Endothelial cell of hepatic sinusoid (primary cell): ENCODE data around the gene VPS41.

Experiments used
- in situ Hi-C: cut with HindIII; loops from 2 replicates; pipeline ENCODE4 v1.10.0; 2017; ENCODE audit warnings: low sequenced_read_pairs

Gene VPS41

DNA sequence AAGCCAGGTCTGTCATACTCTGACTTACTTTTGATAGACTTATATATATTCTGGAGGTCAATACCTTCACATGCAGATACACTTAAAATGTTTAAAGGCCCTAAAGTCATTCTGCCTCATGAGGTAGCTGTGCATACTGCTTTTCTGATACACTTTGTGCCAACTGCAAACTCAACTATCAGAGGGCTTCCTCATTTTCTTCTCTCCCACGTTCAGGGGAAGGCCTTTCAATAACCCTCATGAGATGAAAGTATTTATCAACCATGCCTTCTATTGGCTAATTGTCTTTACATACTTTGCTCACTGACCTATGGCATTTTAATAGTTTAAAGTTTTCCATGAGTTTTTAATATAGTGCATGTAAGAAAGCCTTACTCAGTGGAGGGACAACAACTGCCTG is 165.1 kb downstream of the VPS41 start:
- in situ Hi-C loops = no loop called here

- in situ Hi-C loops = no loop called here
These were observed 168.9 kb downstream of the VPS41 start for GRCh38 chr7:38740041-38740440.

- in situ Hi-C loops = no loop called here
These were observed 172.9 kb downstream of the VPS41 start for GRCh38 chr7:38736138-38736537.

- in situ Hi-C loops = no loop called here
These were observed 177.8 kb downstream of the VPS41 start for GRCh38 chr7:38731215-38731614.

- in situ Hi-C loops = no loop called here
These were observed 180.8 kb downstream of the VPS41 start for GRCh38 chr7:38728145-38728544.

- in situ Hi-C loops = no loop called here
These were observed 181.6 kb downstream of the VPS41 start for GRCh38 chr7:38727184-38727940.

GRCh38 chr7:38723327-38723726 is 185.7 kb downstream of the VPS41 start:
- in situ Hi-C loops = no loop called here

DNA sequence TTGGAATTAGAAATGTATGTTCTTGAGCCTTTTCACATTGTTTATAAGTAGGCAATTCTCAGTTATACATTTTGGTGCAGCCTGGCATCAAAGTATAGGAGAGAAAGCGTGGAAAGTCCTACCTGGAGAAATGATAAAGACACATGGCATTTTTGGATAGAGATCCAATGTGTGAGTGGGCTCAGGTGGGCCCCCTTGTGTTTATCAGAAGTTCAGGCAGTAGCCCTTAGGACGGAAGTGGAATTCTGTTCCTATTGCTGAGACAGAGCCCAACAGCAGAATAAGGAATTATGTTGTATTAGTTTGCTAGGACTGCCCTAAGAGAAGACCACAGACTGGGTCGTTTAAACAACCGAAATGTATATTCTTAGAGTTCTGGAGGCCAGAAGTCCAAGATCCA is 192.6 kb downstream of the VPS41 start:
- in situ Hi-C loops = no loop called here

- in situ Hi-C loops = no loop called here
These were observed 199.9 kb downstream of the VPS41 start for GRCh38 chr7:38709123-38709522.

GRCh38 chr7:38704751-38705150 is 204.2 kb downstream of the VPS41 start:
- in situ Hi-C loops = no loop called here

GRCh38 chr7:38704041-38704547 is 204.9 kb downstream of the VPS41 start:
- in situ Hi-C loops = no loop called here

DNA sequence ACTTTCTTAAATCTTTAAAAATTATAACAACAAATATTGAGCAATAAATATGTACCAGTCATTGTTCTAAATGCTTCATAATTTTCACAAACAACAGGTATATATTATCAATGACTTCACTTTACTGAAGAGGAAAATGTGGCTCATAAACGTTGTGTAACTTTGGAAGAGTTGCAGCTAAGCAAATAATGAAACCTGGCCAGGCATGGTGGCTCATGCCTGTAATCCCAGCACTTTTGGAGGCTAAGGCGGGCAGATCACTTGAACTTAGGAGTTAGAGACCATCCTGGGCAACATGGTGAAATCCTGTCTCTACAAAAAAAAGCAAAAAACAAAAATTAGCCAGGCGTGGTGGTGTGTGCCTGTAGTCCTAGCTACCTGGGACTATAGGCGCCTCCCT is 205.9 kb downstream of the VPS41 start:
- in situ Hi-C loops = no loop called here

GRCh38 chr7:38702002-38702535 is 206.9 kb downstream of the VPS41 start:
- in situ Hi-C loops = no loop called here

DNA sequence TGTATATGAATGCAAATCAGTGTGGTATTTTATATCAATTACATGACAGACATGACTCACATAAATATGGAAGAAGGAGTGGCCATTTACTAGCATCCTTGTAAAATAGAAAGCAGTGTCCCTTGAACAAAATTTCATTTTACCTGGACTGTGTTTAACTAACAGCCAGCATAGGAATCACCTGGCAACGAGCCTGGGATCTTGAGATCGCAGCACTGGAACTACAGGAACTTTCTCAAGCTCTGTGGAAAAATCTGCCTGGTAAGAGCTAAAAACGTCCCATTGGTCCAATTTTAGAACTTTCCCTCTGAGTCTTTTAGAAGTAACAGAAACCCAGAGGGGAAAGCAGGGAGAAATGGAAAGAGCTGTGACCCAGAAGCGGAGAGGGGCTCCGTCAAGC is 208.9 kb downstream of the VPS41 start:
- in situ Hi-C loops = no loop called here

- in situ Hi-C loops = no loop called here
These were observed 209.5 kb downstream of the VPS41 start for GRCh38 chr7:38699471-38699870.

DNA sequence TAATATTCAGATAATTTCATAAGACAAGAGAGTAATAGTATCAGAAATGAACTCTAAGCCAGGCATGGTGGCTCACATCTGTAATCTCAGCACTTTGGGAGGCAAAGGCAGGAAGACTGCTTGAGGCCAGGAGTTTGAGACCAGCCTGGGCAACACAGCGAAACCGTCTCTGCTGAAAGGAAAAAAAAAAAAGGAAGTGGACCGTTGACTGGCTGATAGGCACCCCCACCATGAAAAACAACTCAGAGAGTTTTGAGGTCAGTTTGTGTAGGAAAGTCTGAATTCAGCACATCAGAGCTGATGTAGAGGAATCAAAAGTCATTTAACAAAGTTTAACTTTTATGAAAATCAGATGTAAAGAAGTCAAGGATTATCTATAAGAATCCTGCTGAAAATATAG is 214.7 kb downstream of the VPS41 start:
- in situ Hi-C loops = no loop called here

GRCh38 chr7:38686888-38687287 is 222.1 kb downstream of the VPS41 start:
- in situ Hi-C loops = no loop called here

DNA sequence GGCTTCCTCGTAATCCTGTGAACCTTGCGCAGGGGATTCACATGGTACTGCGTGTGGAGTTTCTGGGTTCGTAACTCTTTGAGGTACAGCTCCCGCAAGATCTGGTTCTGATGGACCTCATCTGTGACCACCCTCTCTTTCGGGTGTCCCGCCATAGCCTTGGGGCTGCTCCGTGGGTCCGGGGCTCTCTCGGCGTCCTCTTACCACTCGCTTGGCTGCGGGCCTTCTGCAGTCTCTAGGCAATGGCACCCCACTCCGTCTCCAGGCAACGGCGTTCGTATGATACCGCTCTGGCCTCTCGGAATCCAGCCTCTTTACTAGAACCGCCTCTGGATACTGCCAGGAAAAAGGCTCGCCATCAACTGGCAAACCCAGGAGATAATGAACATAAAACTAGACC is 223.1 kb downstream of the VPS41 start:
- in situ Hi-C loops = no loop called here

DNA sequence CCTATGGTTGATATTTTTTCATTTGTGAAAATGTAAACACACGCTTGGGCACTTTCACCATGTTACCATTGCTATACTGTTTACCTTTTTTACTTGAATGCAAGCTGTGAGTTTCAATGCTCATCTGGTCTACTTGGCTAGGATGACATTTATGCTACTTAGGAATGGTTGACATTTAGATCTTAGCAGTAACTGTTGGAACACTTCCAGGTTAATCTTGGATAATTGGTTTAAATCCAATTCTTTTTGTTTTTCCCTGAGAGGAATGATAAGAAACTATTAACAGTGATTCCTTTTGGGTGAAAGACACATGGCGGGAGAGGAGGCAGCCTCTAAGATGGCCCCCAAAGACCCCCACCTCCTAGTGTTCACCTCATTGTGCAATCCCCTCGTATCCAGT is 226.4 kb downstream of the VPS41 start:
- in situ Hi-C loops = no loop called here

DNA sequence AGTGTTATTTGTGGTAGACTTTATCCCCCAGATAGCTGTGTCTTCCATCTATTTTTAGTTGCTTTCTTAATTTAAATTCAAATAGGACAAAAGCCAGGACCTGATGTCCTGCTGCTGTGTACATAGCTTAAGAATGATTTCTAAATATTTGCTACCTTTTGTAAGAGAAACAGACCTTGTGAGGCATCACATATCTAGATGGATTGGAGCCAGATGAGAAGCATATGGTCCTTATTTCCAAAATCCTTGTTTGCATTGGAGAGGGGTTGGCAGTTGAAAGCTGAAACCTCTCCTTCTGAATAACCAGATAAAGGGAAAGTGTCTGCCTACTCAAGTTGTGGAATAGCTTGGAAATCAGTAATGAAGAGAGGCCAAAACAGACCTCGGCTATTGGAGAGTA is 227.1 kb downstream of the VPS41 start:
- in situ Hi-C loops = no loop called here

GRCh38 chr7:38679419-38679818 is 229.6 kb downstream of the VPS41 start:
- in situ Hi-C loops = no loop called here

DNA sequence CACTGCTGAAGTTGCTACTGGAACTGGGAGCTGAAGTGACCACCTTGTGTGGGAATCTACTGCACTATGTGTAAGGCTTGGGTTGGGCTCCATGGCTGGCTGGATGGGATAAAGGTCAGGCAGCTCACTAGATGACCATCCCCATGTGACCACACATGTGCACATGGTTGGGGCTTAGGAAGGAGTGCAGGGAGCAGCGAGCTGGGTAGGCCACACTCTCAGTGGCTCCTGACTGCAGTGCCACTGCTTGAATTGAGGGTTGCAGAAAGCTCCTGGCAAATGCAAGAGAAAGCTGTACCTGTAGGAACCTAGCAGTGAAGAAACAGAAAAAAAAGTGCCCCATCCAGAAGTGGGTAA is 230.3 kb downstream of the VPS41 start:
- in situ Hi-C loops = no loop called here
